NCI-H1694 treated with DMSO at 0.1 percent for 48 hours (cell line): ENCODE data around the gene TMEM50B.
"Not testable (repeated sequence)": the region's sequence is repeated elsewhere in the genome, so short reads cannot be mapped to it uniquely, and the experiment has no call there.

Experiments
- DNase-seq: peaks from one replicate; lab custom pipeline; 2025; lab: John Stamatoyannopoulos, UW

The TMEM50B gene

GRCh38 chr21:33479679-33480480 lies at the start of gene TMEM50B:
TSS of gene TMEM50B (minus strand) at chr21:33479974. CDS start at chr21:33468885, 11,089 bp downstream.
- DNase-seq = peak; percentile 92

- DNase-seq = no peak
These were observed 43.2 kb upstream of the TMEM50B start for GRCh38 chr21:33522953-33523349.

GRCh38 chr21:33522297-33522952 lies 42.7 kb upstream of the TMEM50B start:
- no peak for DNase-seq

GRCh38 chr21:33518899-33519298 lies 39.1 kb upstream of the TMEM50B start:
- DNase-seq = no peak

GRCh38 chr21:33514229-33514628 lies 34.5 kb upstream of the TMEM50B start:
- DNase-seq = no peak

- no peak for DNase-seq
These were observed 32.7 kb upstream of the TMEM50B start for GRCh38 chr21:33512481-33512880.

- DNase-seq = no peak
These were observed 31.9 kb upstream of the TMEM50B start for GRCh38 chr21:33511639-33512038.

- no peak for DNase-seq
These were observed 31.1 kb upstream of the TMEM50B start for GRCh38 chr21:33510826-33511225.

- DNase-seq = not testable (repeated sequence)
These were observed 27.2 kb upstream of the TMEM50B start for GRCh38 chr21:33507003-33507402.

GRCh38 chr21:33505833-33506232 lies 26.1 kb upstream of the TMEM50B start:
- DNase-seq = no peak

- no peak for DNase-seq
These were observed 16.6 kb upstream of the TMEM50B start for GRCh38 chr21:33496345-33496744.

GRCh38 chr21:33495743-33496142 lies 16.0 kb upstream of the TMEM50B start:
- DNase-seq = no peak

- no peak for DNase-seq
These were observed 14.0 kb upstream of the TMEM50B start for GRCh38 chr21:33493756-33494155.

GRCh38 chr21:33492571-33492970 lies 12.8 kb upstream of the TMEM50B start:
- DNase-seq = no peak

- peak; percentile 96 for DNase-seq
These were observed 11.8 kb upstream of the TMEM50B start, which contains the start of gene DNAJC28 for GRCh38 chr21:33491373-33492102. TSS of gene DNAJC28 (minus strand) at chr21:33491716. CDS start at chr21:33489393, 2,323 bp downstream.

GRCh38 chr21:33490991-33491372 lies 11.2 kb upstream of the TMEM50B start:
- DNase-seq = peak; percentile 83

GRCh38 chr21:33488936-33489335 lies 9.2 kb upstream of the TMEM50B start:
- DNase-seq = no peak

GRCh38 chr21:33487996-33488395 lies 8.2 kb upstream of the TMEM50B start:
- no peak for DNase-seq

- DNase-seq = no peak
These were observed 1.7 kb upstream of the TMEM50B start for GRCh38 chr21:33481314-33481943.

- no peak for DNase-seq
These were observed 818 bp upstream of the TMEM50B start for GRCh38 chr21:33480481-33481103.

- peak; percentile 24 for DNase-seq
These were observed 667 bp downstream of the TMEM50B start for GRCh38 chr21:33478935-33479678.
